GM21717 (cell line): Measurements from ENCODE around the gene KTN1.

Experiments used
- ATAC-seq: cut with Tn5 transposase; IDR thresholded peaks from one replicate; pipeline ENCODE4 v1.9.1; 2021; ENCODE audit warnings: mild to moderate bottlenecking, moderate library complexity; ENCODE audit not compliant: unreplicated experiment

KTN1 gene

DNA sequence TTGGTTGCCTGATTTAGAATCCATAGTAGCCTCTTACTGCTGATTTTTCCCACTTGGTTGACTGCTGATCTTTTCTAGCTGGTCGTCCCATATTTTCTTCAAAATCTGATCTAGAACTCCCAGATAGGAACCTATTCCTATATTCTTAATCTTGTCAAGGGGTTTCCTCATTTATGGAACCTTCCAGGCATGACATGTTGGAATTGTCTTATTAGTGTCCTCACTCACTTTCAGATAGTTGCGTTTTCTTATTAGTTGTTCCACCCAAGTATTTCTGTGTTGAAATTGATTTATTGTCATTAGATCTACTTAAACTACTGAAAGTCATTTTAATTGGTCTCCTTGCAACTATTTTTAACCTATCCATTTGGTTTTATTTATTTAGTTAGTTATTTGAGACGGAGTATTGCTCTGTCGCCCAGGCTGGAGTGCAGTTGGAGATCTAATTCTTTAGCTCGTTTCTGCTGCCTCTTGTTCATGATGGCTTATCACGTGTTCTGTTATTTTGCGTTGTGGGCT, 25.0 kb downstream of the KTN1 start:
- ATAC-seq: no peak

DNA sequence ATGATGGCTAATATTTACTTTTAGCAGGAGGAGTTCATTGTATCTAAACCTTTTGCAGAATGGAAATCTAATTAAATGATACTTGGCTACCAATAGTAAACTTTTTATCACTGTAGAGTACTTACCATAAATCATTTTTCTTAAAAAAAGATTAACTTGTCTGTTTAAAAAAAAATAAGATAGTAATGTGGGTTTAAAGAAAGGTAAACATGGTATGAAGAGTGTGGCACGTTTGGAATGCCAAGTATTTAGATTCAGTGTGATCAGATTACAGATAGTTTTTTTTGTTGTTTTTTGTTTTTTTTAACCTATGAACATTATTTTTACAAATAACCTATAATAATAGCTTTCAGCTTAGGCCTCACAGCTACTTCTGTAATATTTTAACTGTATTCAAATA, 25.8 kb downstream of the KTN1 start:
- no peak for ATAC-seq

DNA sequence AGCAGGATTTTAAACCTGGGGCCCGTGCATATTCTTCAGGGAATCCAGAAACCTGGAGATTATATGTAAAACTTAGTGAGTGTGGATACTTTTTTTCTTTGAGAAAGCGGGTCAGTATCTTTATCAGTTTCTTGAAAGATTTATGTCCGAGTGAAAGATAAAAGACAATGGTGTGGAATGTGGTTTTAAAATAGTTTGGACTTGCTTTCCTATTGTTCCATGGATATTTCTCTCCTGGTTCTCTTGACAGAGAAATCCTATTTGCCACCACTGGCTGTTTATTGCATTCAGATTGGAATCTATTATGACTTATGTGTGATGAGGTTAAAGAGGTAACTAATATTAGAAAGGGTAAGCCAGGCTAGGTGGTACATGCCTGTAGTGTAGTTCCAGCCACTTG, 27.4 kb downstream of the KTN1 start:
- no peak for ATAC-seq

DNA sequence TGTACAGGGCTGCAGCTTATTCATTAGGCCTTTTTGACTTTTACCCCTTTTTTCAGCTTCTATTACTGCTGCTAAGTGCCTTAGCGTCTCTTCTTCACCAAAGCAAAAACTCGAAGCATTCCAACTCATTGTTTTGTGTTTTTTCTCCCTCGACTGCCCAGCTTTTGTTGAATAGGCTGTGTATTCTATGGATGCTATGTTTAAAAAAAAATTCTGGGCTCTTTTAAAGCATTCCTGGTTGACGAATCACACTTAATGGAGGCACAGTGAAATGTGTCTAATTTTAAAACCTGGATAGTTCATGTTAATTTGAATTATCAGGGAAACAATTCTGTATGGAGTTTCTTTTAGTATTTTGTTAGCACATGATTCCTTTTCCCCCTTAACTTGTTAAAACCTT, 29.7 kb downstream of the KTN1 start:
- ATAC-seq: no peak

DNA sequence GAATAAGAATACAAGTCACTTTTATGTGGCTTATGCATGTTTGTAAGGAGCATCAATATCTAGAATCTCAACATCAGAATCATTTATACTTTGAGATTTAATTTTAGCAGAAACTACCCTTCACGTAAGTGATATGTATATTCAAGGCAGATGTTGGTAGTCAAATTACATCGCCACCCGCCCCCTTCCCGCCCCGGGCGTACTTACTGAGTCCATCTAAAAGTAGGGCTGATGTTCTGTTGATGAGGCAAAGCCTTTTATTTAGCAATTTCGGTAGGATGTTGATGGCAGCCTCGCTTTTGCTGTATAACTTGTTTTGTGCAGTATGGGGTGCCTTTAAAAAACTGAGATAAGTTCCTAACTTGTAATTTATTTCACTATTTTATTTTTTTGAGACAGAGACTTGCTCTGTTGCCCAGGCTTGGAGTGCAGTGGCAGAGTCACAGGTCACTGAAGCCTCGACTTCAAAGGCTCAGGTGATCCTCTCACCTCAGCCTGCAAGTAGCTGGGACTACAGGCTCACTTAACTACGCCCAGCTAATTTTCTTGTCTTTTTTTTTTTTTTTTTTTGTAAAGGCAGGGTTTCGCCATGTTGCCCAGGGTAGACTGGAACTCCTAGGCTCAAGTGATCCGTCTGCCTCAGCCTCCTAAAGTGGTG, 30.8 kb downstream of the KTN1 start:
- ATAC-seq: no peak

DNA sequence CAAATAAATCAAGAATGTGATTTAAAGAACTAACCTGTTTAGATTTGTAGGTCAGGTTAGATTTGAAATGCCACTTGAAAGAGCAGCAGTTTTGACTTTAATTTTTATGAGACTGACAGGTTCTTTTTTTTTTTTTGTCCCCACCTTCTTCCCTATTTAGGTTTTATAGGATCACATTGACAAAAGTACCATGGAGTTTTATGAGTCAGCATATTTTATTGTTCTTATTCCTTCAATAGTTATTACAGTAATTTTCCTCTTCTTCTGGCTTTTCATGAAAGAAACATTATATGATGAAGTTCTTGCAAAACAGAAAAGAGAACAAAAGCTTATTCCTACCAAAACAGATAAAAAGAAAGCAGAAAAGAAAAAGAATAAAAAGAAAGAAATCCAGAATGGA, 31.9 kb downstream of the KTN1 start:
- no peak for ATAC-seq

DNA sequence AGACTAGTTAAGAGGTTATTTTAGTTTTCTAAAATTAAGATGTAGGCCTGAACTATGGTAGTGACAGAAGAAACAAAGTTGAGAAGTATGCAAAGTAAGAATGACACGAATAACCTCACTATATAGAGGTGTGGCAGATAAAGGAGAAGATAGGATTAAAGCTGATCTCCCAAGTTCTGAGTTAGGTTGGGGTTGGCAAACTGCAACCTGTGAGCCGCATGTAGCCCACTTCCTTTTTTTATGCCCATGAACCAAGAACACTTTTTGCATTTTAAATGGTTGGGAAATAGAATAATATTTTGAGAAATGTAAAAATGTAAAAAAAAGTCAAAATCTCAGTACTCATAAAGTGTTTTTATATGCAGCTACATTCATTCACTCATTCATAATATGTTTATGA, 34.3 kb downstream of the KTN1 start:
- ATAC-seq: no peak

DNA sequence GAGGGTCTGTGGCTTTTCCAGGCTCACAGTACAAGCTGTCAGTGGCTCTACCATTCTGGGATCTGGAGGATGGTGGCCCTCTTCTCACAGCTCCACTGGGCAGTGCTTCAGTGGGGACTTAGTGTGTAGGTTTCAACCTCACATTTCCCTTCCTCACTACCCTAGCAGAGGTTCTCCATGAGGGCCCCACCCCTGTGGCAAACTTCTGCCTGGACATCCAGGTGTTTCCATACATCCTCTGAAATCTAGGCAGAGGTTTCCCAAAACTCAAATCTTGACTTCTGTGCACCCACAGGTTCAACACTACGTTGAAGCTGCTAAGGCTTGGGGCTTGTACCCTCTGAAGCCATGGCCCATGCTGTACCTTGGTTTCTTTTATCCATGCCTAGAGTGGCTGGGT, 40.3 kb downstream of the KTN1 start:
- ATAC-seq: no peak

DNA sequence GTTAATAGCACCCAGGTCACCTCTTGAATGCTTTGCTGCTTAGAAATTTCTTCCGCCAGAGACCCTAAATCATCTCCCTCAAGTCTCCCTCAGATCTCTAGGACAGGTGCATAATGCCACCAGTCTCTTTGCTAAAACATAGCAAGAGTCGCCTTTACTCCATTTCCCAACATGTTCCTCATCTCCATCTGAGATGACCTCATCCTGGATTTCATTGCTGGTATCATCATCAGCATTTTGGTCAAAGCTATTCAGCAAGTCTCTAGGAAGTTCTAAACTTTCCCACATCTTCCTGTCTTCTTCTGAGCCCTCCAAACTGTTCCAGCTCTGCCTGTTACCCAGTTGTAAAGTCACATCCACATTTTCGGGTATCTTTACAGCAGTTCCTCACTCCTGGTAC, 41.0 kb downstream of the KTN1 start:
- ATAC-seq: no peak

DNA sequence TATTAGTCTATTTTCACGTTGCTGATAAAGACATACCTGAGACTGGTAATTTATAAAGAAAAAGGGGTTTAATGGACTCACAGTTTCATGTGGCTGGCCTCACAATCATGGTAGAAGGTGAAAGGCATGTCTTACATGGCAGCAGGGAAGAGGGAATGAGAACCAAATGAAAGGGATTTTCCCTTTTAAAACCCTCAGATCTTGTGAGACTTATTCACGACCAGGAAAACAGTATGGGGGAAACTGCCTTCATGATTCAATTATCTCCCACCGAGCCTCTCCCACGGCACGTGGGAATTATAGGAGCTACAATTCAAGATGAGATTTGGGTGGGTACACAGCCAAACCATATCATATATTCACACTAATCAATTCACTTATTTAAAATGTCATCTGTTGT, 41.4 kb downstream of the KTN1 start:
- ATAC-seq: no peak

DNA sequence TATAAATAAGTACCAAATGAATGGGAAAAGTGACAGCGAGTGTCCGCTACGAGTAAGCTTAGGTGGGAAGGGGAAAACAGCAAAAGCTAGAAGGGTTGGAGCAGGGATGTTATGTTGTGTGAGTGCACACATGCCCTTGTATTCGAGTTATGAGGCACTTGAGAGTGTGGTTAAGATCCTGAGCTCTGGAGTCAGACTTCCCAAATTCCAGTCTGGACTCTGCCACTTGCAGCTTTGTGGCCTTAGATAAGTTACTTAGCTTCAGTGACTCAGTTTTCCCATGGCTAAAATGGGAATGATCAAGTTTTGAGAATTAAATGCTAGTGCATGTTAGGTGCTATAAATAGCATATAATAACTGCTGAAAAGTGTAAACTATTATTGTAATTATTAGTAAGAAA, 44.9 kb downstream of the KTN1 start:
- no peak for ATAC-seq

DNA sequence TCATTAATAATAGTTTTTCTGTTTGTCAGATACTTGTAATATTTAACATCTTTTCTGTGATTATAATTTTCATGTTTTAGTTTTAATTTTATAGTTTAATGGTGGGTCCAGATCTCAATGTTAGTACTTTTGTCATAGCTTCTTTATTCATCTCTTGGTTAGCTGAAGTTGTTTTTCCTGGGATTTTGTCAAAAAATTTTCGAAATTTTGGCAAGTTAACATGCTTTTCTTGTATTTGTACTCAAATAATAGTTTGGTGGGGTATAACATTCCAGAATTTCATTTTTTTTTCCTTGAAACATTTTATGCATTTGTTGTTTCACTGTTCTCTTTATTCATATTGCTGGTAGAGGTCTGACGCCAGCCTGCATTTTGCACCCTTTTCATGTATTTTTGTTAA, 45.5 kb downstream of the KTN1 start:
- ATAC-seq: no peak

DNA sequence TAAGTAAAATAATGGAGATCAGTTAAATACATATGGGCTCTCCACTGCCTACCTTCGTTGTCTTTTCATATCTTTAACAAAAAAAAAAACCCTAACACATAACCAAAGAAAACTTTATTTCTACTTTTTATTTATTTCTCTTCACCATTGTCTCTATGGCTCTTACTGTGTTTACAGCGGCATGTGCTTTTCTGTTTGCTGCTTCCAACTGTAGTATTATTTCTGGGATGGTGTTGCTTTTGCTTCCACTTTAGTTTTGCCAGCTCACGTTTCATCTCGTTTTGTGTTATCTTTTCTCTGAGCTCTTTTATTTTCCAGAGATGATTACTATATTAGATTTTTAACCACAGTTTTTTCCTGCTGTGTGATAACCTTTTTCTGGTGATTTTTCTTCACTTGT, 46.1 kb downstream of the KTN1 start:
- no peak for ATAC-seq

DNA sequence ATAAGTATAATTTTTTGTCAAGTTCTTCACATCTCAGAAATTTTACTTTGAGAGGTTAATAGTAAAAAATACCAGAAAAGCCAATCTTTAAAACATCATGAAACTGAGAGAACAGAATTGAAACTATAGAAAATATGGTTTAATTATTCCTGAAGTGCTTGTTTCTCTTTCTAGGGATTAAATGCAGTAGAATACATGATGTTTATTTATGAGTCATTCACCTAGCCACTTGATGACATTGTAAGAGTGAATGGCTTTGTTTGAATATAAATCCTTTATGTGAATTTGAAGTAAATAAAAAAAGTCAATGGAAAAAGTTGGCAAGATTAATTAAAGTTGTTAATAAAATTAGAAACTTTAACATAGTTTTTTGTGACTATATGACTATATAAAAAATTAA, 48.4 kb downstream of the KTN1 start:
- ATAC-seq: no peak

DNA sequence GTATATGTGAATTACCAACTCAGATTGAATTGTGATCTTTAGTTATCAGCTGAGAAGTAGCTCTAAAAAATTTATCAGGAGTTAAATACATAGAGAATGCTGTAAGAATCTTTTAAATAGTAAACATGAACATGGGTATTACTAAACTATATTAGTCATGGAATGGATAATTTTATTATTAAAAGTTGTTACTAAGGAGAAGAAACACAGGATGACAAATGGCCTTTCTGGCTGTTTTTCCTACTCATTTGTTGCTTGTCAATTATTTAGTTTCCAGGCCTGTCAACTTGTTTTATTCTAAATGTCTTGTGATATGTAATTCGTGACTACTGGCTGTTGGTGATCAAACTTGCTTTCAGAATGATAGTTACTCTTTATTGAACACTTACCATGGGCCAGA, 58.7 kb downstream of the KTN1 start:
- ATAC-seq: no peak

DNA sequence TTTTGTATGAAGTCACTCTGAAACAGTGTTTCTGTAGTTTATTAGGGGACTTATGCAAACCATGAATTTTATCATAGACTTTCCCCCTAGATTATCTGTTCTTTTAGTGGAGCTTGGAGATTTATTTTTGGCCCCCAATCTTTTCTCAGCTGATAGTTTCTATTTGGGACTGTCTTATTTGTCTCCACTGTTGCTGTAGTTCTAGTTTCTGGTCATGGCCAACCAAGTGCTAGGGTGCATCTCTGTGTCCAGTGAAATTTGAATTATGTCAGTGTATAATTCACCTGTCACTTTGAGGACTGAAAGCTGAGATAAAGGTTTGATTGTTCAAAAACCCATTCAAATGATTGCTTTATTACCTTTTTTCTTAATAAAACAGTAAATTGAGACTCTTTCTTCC, 61.3 kb downstream of the KTN1 start:
- no peak for ATAC-seq

DNA sequence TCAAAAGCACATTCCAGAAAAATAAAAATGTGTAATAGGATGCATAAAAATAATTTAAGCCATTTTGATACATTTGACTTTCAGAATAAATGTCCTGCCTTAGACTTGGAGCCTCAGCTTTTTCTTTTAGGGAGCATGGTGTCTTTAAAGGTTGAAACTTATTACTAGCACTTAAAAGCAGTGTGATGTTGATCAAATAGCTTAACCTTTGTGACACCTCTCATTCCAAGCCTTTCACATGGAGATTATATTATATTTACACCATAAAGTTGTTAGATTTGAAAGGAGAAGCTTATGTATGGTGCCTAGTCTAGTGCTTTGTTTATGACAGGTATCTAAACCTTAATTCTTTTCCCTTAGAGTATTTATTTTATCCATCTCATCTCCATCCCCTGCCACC, 61.9 kb downstream of the KTN1 start:
- no peak for ATAC-seq

DNA sequence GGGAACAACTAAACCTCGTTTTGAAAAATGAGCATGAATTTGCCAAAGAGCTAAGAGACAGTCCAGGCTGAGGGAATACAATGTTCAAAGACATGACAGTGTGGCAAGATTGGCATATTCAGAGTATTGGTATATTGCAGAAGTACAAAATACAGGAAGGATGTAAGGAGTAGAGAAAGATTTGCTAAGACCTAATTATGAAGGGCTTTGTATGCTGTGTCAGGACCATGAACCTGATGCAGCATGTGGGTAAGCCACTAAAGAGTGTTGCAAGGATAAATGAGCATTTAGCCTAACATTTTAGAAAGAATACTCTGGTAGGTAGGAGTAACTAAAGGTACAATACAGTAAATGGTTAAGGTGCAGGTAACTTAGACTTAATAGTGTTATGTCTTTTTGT, 65.1 kb downstream of the KTN1 start:
- ATAC-seq: no peak

DNA sequence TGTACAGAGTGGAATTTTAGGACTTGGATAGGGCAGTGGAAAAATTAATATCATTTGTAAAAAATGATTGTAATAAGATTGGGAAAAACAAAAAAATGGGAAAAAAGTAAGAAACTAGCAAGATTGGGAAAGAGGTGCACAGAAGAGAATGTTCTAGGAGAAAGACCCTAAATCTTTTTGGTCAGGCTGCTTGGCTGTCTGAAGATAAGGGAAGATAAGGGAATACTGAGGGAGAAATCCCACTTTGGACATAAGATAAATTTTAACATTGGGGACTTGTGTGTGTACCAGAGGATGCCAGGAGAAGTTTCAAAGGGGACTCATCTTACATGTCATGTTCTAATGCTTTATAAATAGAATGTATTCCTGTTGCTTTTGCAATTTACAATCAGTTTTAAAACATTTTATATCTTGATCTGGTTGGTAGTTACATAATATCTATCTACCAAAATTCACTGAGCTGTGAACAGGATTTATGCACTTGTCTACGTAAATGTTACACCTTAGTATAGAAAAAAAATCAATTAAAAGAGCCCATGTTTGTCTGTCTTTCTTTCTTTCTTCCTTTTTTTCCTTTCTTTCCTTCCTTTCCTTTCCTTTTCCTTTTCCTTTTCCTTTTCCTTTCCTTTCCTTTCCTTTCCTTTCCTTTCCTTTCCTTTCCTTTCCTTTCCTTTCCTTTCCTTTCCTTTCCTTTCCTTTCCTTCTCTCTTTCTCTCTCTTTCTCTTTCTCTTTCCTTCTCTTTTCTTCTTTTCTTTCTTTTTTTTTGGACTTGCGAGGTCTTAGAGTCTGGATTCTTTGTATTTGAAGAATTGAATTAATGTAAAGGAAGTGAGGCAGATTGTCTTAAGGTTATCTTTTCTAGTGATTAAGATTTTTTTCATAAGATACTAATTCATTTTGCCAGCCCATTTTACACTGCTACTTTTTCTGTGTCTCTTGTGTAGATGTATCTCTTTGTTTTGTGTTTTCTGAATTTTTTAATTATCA, 66.1 kb downstream of the KTN1 start:
- no peak for ATAC-seq

DNA sequence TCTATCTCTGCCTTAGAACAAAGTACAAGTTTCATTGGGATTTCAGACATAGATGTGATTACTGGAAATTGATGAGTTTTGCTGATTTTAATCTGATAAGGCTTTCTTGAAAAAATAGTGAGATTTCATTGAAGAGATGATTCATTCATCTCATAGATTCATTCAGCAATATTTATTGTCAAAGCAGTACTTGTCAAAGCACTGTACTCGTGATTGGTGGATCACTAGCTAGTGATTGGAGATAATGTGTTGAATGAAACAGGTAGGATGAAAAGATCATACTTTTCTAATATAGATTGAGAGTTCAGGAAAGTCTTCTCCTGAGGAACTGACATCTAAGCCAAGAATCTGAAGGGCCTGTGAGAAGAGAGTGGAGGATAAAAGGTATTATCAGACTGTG, 71.0 kb downstream of the KTN1 start:
- ATAC-seq: no peak

DNA sequence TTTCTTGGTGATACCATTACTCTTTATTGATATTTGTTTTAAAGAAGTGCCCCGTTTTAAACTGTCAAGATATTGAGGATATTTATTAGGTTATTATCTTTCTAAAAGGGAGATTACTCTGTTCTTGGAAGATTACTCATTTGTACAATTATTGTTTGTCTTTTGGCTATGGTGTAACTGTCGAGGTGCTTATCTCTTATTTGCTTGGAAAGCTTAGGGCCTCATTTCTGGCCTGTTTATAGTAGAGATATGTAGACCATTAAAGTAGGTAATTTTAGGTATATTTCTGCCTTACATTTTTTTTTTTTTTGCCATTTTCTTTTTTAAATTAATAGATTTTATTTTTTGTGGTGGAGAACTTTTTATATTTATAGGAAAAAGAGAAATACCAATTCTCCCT, 74.2 kb downstream of the KTN1 start:
- no peak for ATAC-seq

DNA sequence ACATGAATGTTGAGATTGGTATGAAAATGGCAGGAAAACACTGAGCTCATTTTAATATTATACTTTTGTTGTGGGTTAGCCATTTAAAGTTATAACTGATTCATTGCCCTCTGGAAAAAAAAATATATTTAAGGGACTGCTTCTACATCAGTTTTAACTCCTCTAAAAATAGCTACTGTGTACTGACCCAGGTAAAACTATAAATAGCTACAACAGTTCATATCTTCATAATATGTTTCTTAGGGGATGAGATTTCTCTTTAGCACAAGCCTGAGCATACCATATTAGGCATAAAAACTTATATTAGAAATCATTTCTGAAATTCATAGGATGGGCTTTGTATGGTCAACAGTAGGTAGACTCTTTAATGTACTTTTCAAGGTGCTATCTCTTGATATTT, 81.0 kb downstream of the KTN1 start:
- ATAC-seq: no peak
